HEK293 (cell line): Measurements from ENCODE around the gene KRT79.

Experiments used
- ATF2 ChIP-seq: fragments of 450-650 bp; formaldehyde crosslinking; IDR thresholded peaks from 2 replicates; pipeline ENCODE4 v1.5.1; 2016; ENCODE audit warnings: missing biosample characterization, missing genetic modification characterization, low read depth
- CTCF ChIP-seq: fragments of 450-650 bp; formaldehyde crosslinking; IDR thresholded peaks from 2 replicates; pipeline ENCODE4 v1.5.1; 2016; ENCODE audit warnings: missing biosample characterization, missing genetic modification characterization
- SP2 ChIP-seq: fragments of 450-650 bp; formaldehyde crosslinking; IDR thresholded peaks from 2 replicates; pipeline ENCODE4 v1.5.1; 2016; ENCODE audit warnings: missing biosample characterization, missing genetic modification characterization
- YY1 ChIP-seq: fragments of 450-650 bp; formaldehyde crosslinking; IDR thresholded peaks from 2 replicates; pipeline ENCODE4 v1.5.1; 2018; ENCODE audit warnings: missing biosample characterization, missing genetic modification characterization
- ZBTB10 ChIP-seq: fragments of 450-650 bp; formaldehyde crosslinking; IDR thresholded peaks from 2 replicates; pipeline ENCODE4 v1.5.1; 2016; ENCODE audit warnings: missing biosample characterization, missing genetic modification characterization
- ZBTB11 ChIP-seq: fragments of 450-650 bp; formaldehyde crosslinking; conservative IDR thresholded peaks from 2 replicates; pipeline ENCODE4 v1.5.1; 2016; ENCODE audit warnings: low read depth, missing biosample characterization, missing genetic modification characterization
- ZBTB21 ChIP-seq: fragments of 450-650 bp; formaldehyde crosslinking; IDR thresholded peaks from 2 replicates; pipeline ENCODE4 v1.5.1; 2017; ENCODE audit warnings: missing biosample characterization, missing genetic modification characterization
- ZFP37 ChIP-seq: fragments of 450-650 bp; formaldehyde crosslinking; IDR thresholded peaks from 2 replicates; pipeline ENCODE4 v1.5.1; 2016; ENCODE audit warnings: missing biosample characterization, missing genetic modification characterization
- ZNF121 ChIP-seq: fragments of 450-650 bp; formaldehyde crosslinking; IDR thresholded peaks from 2 replicates; pipeline ENCODE4 v1.5.1; 2016; ENCODE audit warnings: missing biosample characterization, missing genetic modification characterization
- ZNF146 ChIP-seq: fragments of 450-650 bp; formaldehyde crosslinking; IDR thresholded peaks from 2 replicates; pipeline ENCODE4 v1.5.1; 2016; ENCODE audit warnings: missing biosample characterization, missing genetic modification characterization
- ZNF600 ChIP-seq: fragments of 450-650 bp; formaldehyde crosslinking; IDR thresholded peaks from 2 replicates; pipeline ENCODE4 v1.5.1; 2016; ENCODE audit warnings: missing biosample characterization, missing genetic modification characterization

- no peak for TF ChIP-seq SP2 (tag by site-specific recombination)
- no peak for TF ChIP-seq ZNF146 (tag by site-specific recombination)
- TF ChIP-seq YY1 (tag by site-specific recombination): no peak
- TF ChIP-seq ZBTB21 (tag by site-specific recombination): no peak
- TF ChIP-seq ZNF121 (tag by site-specific recombination): no peak
- TF ChIP-seq ATF2 (tag by site-specific recombination): no peak
- no peak for TF ChIP-seq ZFP37 (tag by site-specific recombination)
- TF ChIP-seq ZBTB11: no peak
- TF ChIP-seq CTCF: no peak
- no peak for TF ChIP-seq ZBTB10 (tag by site-specific recombination)
- TF ChIP-seq ZNF600 (tag by site-specific recombination): no peak
Measured at GRCh38 chr12:52836491-52837412, 2.6 kb upstream of the KRT79 start.
